ENCODE data around the gene LGALS7B. TPM values are rescaled to one million over a fixed set of nuclear protein-coding genes. Genes with fewer than 3 reads are reported as not detected.
"Not testable (repeated sequence)": the region's sequence is repeated elsewhere in the genome, so short reads cannot be mapped to it uniquely, and the experiment has no call there.

The LGALS7B gene
- polyA plus RNA-seq, 1 donor = 3.6 TPM

DNA sequence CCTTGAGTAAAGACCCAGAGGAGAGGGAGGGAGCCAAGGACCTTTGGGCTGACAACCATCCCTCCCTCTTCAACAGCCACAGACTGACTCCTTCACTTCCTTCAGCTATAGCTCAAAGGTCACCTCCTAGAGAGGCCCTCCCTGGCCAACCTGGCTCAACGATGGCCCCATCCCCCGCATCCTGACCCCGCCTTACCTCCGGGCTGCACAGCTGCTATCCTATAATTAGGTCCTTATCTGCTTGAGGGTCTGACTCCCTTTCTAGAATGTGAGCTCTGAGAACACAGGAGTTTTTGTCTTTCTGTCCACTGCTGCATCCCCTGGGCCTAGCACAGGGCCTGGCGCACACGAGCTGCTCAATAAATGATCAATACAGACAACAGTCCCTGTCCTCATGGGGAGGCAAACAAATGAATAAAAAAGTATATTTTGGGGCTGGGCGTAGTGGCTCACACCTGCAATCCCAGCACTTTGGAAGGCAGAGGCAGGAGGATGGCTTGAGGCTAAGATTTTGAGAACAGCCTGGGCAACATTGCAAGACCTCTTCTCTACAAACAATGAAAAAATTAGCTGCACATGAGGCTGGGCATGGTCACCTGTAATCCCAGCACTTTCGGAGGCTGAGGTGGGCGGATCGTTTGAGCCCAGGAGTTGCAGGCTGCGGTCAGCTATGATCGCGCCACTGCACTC is 30.4 kb downstream of the LGALS7B start:
- H3K36me3 ChIP-seq (ENCODE audit: control insufficient read depth, insufficient read depth, low read length) = peaks cover 43% of the 10 kb centered on the region
- no peaks in the 10 kb centered on the region for H3K27me3 ChIP-seq (ENCODE audit: control insufficient read depth, insufficient read depth, low read length)
- DNase-seq = peak; percentile 94 to 98
- H3K4me3 ChIP-seq (ENCODE audit: low read length) = no peak overlapping the region
- no CpG with 5 or more reads among the region's 13 CpGs for WGBS (ENCODE audit: insufficient coverage, low lambda C conversion rate)
- peak overlapping the region; percentile 93 for H3K27ac ChIP-seq (ENCODE audit: low read length)
- peaks cover 8% of the 10 kb centered on the region for H3K9me3 ChIP-seq (ENCODE audit: control insufficient read depth, low read depth, low read length)
- peaks cover 64% of the 10 kb centered on the region for H3K4me1 ChIP-seq (ENCODE audit: control insufficient read depth, insufficient read depth, low read length)

GRCh38 chr19:38821230-38821825 is 32.3 kb downstream of the LGALS7B start:
- WGBS (ENCODE audit: insufficient coverage, low lambda C conversion rate) = no CpG with 5 or more reads among the region's 29 CpGs
- Histone ChIP-seq H3K4me1 (ENCODE audit: control insufficient read depth, insufficient read depth, low read length) (peaks cover 56% of the 10 kb centered on the region), H3K36me3 (ENCODE audit: control insufficient read depth, insufficient read depth, low read length) (peaks cover 33% of the 10 kb centered on the region), H3K27ac (ENCODE audit: low read length) (peak overlapping the region; percentile 93)
- not testable (repeated sequence) for DNase-seq; H3K4me3 ChIP-seq (ENCODE audit: low read length); H3K9me3 ChIP-seq (ENCODE audit: control insufficient read depth, low read depth, low read length); H3K27me3 ChIP-seq (ENCODE audit: control insufficient read depth, insufficient read depth, low read length)

DNA sequence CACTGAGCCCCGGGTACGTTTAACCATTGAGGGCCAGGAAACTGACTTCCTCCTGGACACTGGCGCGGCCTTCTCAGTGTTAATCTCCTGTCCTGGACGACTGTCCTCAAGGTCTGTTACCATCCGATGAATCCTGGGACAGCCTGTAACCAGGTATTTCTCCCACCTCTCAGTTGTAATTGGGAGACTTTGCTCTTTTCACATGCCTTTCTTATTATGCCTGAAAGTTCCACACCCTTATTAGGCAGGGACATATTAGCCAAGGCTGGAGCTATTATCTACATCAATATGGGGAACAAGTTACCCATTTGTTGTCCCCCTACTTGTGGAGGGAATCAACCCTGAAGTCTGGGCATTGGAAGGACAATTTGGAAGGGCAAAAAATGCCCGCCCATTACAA is 36.9 kb downstream of the LGALS7B start:
- DNase-seq = peak in 1 of 2 donors; percentile 63
- not testable (repeated sequence) for H3K9me3 ChIP-seq (ENCODE audit: control insufficient read depth, low read depth, low read length); H3K27me3 ChIP-seq (ENCODE audit: control insufficient read depth, insufficient read depth, low read length); H3K4me3 ChIP-seq (ENCODE audit: low read length)
- Histone ChIP-seq H3K36me3 (ENCODE audit: control insufficient read depth, insufficient read depth, low read length) (peaks cover 37% of the 10 kb centered on the region), H3K27ac (ENCODE audit: low read length) (peak overlapping the region; percentile 82), H3K4me1 (ENCODE audit: control insufficient read depth, insufficient read depth, low read length) (peaks cover 39% of the 10 kb centered on the region)
- WGBS (ENCODE audit: insufficient coverage, low lambda C conversion rate) = no CpG with 5 or more reads among the region's 7 CpGs

GRCh38 chr19:38826856-38827551 is 38.0 kb downstream of the LGALS7B start:
- Histone ChIP-seq H3K36me3 (ENCODE audit: control insufficient read depth, insufficient read depth, low read length) (peaks cover 37% of the 10 kb centered on the region), H3K27me3 (ENCODE audit: control insufficient read depth, insufficient read depth, low read length) (no peaks in the 10 kb centered on the region), H3K4me3 (ENCODE audit: low read length) (no peak overlapping the region), H3K27ac (ENCODE audit: low read length) (peak overlapping the region; percentile 82), H3K4me1 (ENCODE audit: control insufficient read depth, insufficient read depth, low read length) (peaks cover 41% of the 10 kb centered on the region), H3K9me3 (ENCODE audit: control insufficient read depth, low read depth, low read length) (no peaks in the 10 kb centered on the region)
- no peak for DNase-seq
- 40% methylated on average over 1 of the region's 6 CpGs for WGBS (ENCODE audit: insufficient coverage, low lambda C conversion rate)

DNA sequence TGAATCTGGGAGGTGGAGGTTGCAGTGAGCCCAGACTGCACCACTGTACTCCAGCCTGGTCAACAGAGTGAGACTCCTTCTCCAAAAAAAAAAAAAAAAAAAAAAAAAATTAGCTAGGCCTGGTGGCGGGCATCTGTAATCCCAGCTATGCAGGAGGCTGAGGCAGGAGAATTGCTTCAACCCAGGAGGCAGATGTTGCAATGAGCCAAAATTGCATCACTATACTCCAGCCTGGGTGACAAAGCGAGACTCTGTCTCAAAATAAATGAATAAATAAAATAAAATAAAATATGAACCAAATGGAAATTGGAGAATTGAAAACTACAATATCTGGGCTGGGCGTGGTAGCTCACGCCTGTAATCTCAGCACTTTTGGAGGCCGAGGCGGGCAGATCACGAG is 40.2 kb downstream of the LGALS7B start:
- H3K9me3 ChIP-seq (ENCODE audit: control insufficient read depth, low read depth, low read length); H3K4me3 ChIP-seq (ENCODE audit: low read length); DNase-seq; H3K27ac ChIP-seq (ENCODE audit: low read length); H3K27me3 ChIP-seq (ENCODE audit: control insufficient read depth, insufficient read depth, low read length): not testable (repeated sequence)
- H3K36me3 ChIP-seq (ENCODE audit: control insufficient read depth, insufficient read depth, low read length) = peaks cover 25% of the 10 kb centered on the region
- no CpG with 5 or more reads among the region's 7 CpGs for WGBS (ENCODE audit: insufficient coverage, low lambda C conversion rate)
- peaks cover 44% of the 10 kb centered on the region for H3K4me1 ChIP-seq (ENCODE audit: control insufficient read depth, insufficient read depth, low read length)

DNA sequence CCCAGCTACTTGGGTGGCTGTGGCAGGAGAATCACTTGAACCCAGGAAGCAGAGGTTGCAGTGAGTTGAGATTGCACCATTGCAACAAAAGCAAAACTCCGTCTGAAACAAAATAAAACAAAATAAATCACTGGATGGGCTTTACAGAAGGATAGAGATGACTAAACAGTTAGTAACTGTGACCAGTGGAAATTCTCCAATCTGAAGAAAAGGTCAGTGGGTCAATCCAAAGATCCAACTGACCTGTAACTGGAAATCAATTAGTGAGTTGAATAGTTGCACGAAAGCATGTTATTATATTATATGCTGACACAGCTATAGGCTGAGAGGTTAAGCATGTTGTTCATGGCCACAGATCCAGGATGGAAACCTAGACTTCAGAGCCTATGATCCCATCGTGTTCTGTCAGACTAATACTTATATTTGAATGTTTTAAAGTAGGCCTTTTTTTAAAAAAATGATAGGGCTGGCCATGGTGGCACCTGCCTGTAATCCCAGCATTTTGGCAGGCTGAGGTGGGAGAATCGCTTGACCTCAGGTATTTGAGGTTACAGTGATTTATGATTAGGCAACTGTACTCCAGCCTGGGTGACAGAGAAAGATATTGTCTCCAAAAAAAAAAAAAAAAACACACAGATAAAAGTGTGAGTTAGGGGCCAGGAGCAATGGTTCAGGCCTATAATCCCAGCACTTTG is 41.2 kb downstream of the LGALS7B start:
- Histone ChIP-seq H3K9me3 (ENCODE audit: control insufficient read depth, low read depth, low read length) (no peaks in the 10 kb centered on the region), H3K27me3 (ENCODE audit: control insufficient read depth, insufficient read depth, low read length) (no peaks in the 10 kb centered on the region), H3K27ac (ENCODE audit: low read length) (no peak overlapping the region), H3K4me1 (ENCODE audit: control insufficient read depth, insufficient read depth, low read length) (peaks cover 38% of the 10 kb centered on the region), H3K4me3 (ENCODE audit: low read length) (no peak overlapping the region), H3K36me3 (ENCODE audit: control insufficient read depth, insufficient read depth, low read length) (peaks cover 26% of the 10 kb centered on the region)
- 100% methylated on average over 1 of the region's 4 CpGs for WGBS (ENCODE audit: insufficient coverage, low lambda C conversion rate)
- DNase-seq = no peak

- Histone ChIP-seq H3K4me1 (ENCODE audit: control insufficient read depth, insufficient read depth, low read length) (peaks cover 34% of the 10 kb centered on the region), H3K27me3 (ENCODE audit: control insufficient read depth, insufficient read depth, low read length) (no peaks in the 10 kb centered on the region), H3K36me3 (ENCODE audit: control insufficient read depth, insufficient read depth, low read length) (peaks cover 35% of the 10 kb centered on the region), H3K4me3 (ENCODE audit: low read length) (peak overlapping the region; percentile 82), H3K27ac (ENCODE audit: low read length) (peak overlapping the region; percentile 80), H3K9me3 (ENCODE audit: control insufficient read depth, low read depth, low read length) (no peaks in the 10 kb centered on the region)
- no CpG with 5 or more reads among the region's 16 CpGs for WGBS (ENCODE audit: insufficient coverage, low lambda C conversion rate)
- DNase-seq = peak; percentile 48 to 66
These were observed 42.2 kb downstream of the LGALS7B start for GRCh38 chr19:38831142-38831605.

- no peak overlapping the region for H3K27ac ChIP-seq (ENCODE audit: low read length)
- no peaks in the 10 kb centered on the region for H3K27me3 ChIP-seq (ENCODE audit: control insufficient read depth, insufficient read depth, low read length)
- H3K9me3 ChIP-seq (ENCODE audit: control insufficient read depth, low read depth, low read length) = no peaks in the 10 kb centered on the region
- H3K4me3 ChIP-seq (ENCODE audit: low read length) = no peak overlapping the region
- DNase-seq = no peak
- peaks cover 44% of the 10 kb centered on the region for H3K36me3 ChIP-seq (ENCODE audit: control insufficient read depth, insufficient read depth, low read length)
- peaks cover 30% of the 10 kb centered on the region for H3K4me1 ChIP-seq (ENCODE audit: control insufficient read depth, insufficient read depth, low read length)
- WGBS (ENCODE audit: insufficient coverage, low lambda C conversion rate) = 100% methylated on average over 2 of the region's 7 CpGs
These were observed 44.1 kb downstream of the LGALS7B start for GRCh38 chr19:38833092-38833425.

DNA sequence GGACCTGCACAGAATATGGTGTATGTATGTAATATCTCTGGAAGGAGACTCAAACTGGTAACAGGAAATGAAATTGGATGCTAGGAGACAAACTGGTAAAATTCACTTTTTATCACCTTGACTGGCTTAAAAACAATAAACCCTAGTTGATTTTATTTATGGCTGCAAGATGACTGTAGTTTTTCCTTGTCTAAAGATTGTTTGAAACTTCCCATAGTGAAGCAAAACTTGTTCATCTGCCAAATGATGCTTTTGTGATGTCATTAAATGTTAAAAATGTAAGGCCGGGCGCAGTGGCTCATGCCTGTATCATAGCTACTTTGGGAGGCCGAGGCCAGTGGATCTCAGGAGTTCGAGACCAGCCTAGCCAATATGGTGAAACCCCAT is 45.1 kb downstream of the LGALS7B start:
- Histone ChIP-seq H3K4me1 (ENCODE audit: control insufficient read depth, insufficient read depth, low read length) (peaks cover 40% of the 10 kb centered on the region), H3K9me3 (ENCODE audit: control insufficient read depth, low read depth, low read length) (no peaks in the 10 kb centered on the region), H3K27me3 (ENCODE audit: control insufficient read depth, insufficient read depth, low read length) (no peaks in the 10 kb centered on the region), H3K4me3 (ENCODE audit: low read length) (no peak overlapping the region), H3K27ac (ENCODE audit: low read length) (no peak overlapping the region), H3K36me3 (ENCODE audit: control insufficient read depth, insufficient read depth, low read length) (peaks cover 46% of the 10 kb centered on the region)
- WGBS (ENCODE audit: insufficient coverage, low lambda C conversion rate) = no CpG with 5 or more reads among the region's 4 CpGs
- no peak for DNase-seq

GRCh38 chr19:38834590-38834989 is 45.6 kb downstream of the LGALS7B start:
- Histone ChIP-seq H3K9me3 (ENCODE audit: control insufficient read depth, low read depth, low read length) (no peaks in the 10 kb centered on the region), H3K36me3 (ENCODE audit: control insufficient read depth, insufficient read depth, low read length) (peaks cover 51% of the 10 kb centered on the region), H3K27ac (ENCODE audit: low read length) (no peak overlapping the region), H3K4me3 (ENCODE audit: low read length) (no peak overlapping the region), H3K4me1 (ENCODE audit: control insufficient read depth, insufficient read depth, low read length) (peaks cover 45% of the 10 kb centered on the region), H3K27me3 (ENCODE audit: control insufficient read depth, insufficient read depth, low read length) (no peaks in the 10 kb centered on the region)
- no peak for DNase-seq
- WGBS (ENCODE audit: insufficient coverage, low lambda C conversion rate) = no CpG with 5 or more reads among the region's 6 CpGs

Data from large intestine (tissue), 3 donors.